Vagina (tissue), 2 donors: ENCODE data around the gene AANAT.
A peak's percentile ranks its signal among the peaks of the same experiment; 100 is the strongest.

ENCODE experiments used
- POLR2A ChIP-seq, 2 donors: fragments of 450-650 bp; IDR thresholded peaks; one replicate each; pipeline ENCODE4 v1.6.1; 2017; ENCODE audit warnings: antibody characterized with exemption in 2 of 2, mild to moderate bottlenecking in 2 of 2, moderate library complexity in 2 of 2
- POLR2AphosphoS5 ChIP-seq, 2 donors: sonication (generic); formaldehyde crosslinking; IDR thresholded peaks; one replicate each; pipeline ENCODE4 v1.9.0; 2017; ENCODE audit warnings: antibody characterized with exemption in 2 of 2, mild to moderate bottlenecking in 2 of 2, low read depth in 1 of 2; ENCODE audit not compliant: insufficient read depth in 1 of 2
- TF ChIP-seq, protein P1 (sequence below), 3 experiments: fragments of 450-650 bp in 2 of 3; fragments of 200-600 bp in 1 of 3; sonication (generic) in 1 of 3; IDR thresholded peaks; one replicate each; pipeline ENCODE4 v1.5.1; 2017 to 2019; ENCODE audit warnings: antibody characterized with exemption in 3 of 3, mild to moderate bottlenecking in 2 of 3, moderate library complexity in 2 of 3

DNA sequence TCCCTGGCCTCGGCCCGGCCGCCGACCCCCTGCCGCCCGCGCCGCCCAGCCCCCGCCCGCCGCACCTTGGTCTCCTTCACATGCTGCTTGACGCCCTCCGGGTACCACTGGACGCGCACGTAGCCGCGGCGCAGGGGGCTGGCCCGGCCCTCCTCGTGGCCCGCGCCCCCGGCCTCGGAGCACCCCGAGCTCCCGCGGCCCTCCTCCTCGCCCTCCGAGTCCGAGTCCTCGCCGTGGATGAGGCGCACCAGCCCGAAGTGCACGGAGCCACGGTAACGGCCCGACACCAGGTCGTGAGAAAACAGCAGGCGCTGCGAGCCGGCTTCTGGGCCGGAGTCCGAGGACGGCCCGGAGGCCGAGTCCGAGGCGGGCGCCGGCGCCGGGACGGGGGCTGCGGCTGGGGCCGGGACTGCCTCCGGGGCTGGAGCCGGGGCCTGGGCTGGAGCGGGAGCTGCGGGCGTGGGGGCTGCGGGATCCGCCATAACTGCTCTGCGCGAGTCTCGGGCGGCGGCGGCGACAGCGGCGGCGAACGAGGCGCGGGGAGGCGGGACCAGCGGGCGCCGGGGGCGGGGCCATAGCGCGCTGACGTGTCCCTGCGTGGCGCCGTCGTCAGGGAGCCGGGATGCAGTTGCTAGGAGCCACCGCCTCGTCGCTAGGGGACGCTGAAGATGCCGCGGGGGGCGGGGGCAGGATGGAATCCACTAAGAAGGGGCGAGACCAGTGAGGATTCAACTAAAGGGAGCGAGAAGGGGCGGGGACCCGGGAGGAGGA is 14.6 kb upstream of the AANAT start, which contains the start of gene UBE2O:
- TF ChIP-seq POLR2A (IDR thresholded peaks at IDR 0.05), result peak in 1 of 2 donors; percentile 41
- TF ChIP-seq, protein P1, sequence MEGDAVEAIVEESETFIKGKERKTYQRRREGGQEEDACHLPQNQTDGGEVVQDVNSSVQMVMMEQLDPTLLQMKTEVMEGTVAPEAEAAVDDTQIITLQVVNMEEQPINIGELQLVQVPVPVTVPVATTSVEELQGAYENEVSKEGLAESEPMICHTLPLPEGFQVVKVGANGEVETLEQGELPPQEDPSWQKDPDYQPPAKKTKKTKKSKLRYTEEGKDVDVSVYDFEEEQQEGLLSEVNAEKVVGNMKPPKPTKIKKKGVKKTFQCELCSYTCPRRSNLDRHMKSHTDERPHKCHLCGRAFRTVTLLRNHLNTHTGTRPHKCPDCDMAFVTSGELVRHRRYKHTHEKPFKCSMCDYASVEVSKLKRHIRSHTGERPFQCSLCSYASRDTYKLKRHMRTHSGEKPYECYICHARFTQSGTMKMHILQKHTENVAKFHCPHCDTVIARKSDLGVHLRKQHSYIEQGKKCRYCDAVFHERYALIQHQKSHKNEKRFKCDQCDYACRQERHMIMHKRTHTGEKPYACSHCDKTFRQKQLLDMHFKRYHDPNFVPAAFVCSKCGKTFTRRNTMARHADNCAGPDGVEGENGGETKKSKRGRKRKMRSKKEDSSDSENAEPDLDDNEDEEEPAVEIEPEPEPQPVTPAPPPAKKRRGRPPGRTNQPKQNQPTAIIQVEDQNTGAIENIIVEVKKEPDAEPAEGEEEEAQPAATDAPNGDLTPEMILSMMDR (IDR thresholded peaks at IDR 0.05), result peak in 1 of 3 experiments; percentile 22
- TF ChIP-seq POLR2AphosphoS5 (IDR thresholded peaks at IDR 0.05; ENCODE audit: insufficient read depth in 1 of 2, low read depth in 1 of 2), result peak in 1 of 2 donors; percentile 22
